NCI-H1048 (cell line): ENCODE measurements around the gene TSPYL4.

Experiments used
- DNase-seq: peaks from one replicate; lab custom pipeline; 2025; lab: John Stamatoyannopoulos, UW

The TSPYL4 gene

DNA sequence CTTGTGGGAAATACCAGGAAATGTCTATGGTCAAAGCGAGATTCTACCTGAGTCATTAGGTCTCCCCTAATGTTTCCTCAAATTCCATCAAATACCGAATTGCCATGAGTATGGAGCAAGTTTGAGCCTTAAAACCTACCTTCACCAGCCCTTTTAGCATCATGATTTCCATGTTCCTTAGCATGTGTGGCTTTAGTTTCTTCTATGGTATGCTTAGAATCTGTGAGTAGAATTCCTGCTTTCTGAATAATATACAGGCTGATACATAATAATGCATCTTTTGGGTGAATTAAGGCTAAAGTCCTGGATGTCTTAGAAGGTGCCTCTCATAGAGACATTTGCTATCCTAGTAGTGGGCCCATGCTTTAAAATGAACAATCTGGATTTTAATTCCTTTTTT lies 32.0 kb downstream of the TSPYL4 start:
- no peak for DNase-seq

DNA sequence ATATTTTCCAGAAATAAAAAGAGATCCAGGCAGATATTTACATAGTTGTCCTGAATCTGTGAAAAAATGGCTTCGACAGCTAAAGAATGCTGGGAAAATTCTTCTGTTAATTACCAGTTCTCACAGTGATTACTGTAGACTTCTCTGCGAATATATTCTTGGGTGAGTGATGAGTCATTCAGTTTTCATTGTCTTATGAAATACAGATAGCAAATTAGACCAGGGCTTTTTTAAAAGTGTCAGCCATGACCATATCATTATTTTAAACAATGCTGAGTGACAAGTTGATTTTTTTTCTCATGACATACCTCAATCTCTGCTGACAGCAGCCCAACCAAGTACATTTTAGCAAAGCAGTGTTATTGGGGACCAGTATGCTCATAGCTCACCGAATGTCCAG lies 32.8 kb downstream of the TSPYL4 start:
- DNase-seq: no peak

DNA sequence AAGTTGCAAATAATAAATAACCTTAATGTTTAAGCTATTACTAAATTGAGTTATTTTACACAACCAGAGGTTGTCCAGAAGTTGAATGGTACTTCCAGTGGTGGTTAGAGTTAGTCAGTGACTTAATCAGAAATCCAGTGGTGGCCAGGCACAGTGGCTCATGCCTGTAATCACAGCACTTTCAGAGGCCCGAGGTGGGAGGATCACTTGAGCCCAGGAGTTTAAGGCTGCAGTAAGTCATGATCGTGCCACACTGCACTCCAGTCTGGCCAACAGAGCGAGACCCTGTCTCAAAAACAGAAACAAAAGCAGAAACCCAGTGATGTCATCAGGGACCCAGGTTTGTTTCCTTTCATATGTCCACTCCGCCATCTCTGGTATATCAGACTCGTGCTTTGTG lies 35.0 kb downstream of the TSPYL4 start:
- no peak for DNase-seq

DNA sequence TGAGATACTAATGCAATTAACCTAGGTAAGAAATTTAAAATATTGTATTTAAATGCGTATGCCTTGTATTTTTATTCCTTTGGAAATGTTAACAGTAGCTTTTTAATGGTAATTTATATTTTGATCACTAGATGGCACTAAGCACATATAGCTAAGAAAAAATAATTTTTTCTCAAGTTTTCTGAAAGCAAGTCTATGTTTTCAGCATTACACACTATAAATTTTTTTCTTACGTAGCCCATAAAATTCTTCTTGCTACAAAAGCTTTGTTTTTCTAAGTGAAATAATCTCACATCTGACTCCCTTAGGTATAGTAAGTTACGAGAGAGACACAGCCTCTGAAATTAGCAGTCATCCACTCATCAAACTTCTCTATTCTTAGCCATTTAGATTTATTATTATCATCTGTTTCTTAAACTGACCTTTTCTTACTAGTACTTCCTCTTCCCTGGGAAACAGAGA lies 35.7 kb downstream of the TSPYL4 start:
- no peak for DNase-seq

- DNase-seq: no peak
Observed at GRCh38 chr6:116217069-116217468, 36.8 kb downstream of the TSPYL4 start.

DNA sequence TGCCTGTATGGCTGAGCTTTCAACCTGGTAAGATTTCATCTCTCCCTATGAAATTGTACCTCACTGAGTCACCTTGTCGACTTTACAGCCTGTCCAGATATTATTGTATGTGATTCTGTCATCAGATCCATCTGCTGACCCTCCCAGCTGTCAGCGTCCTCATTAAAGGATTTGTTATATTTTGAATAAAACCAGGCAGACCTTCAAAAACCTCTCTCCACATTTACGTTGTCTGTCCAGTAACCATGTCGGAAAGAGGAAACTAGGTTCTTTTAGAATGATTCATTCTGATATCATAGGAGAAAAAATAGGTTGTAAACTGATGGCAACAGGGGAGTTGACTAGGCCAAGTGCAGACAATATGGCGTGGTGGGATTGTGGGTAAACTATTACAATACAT lies 38.5 kb downstream of the TSPYL4 start:
- no peak for DNase-seq

DNA sequence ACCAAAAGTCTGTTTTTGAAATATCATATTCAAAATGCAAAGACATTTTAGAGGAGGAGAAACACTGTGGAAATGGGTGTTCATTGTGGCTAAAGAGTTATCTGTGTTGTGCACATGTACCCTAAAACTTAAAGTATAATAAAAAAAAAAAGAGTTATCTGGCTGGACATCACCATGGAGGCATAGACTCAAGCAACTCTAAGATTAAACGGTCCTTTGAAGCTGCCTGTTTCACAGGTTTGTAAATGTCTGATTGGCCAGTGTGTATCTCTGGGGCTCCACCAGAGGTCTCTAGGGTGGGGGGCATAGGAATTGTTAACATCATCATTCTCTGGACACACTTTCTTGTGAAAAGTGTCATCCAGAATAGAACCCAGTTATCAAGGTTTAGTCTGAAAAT lies 39.2 kb downstream of the TSPYL4 start:
- no peak for DNase-seq

DNA sequence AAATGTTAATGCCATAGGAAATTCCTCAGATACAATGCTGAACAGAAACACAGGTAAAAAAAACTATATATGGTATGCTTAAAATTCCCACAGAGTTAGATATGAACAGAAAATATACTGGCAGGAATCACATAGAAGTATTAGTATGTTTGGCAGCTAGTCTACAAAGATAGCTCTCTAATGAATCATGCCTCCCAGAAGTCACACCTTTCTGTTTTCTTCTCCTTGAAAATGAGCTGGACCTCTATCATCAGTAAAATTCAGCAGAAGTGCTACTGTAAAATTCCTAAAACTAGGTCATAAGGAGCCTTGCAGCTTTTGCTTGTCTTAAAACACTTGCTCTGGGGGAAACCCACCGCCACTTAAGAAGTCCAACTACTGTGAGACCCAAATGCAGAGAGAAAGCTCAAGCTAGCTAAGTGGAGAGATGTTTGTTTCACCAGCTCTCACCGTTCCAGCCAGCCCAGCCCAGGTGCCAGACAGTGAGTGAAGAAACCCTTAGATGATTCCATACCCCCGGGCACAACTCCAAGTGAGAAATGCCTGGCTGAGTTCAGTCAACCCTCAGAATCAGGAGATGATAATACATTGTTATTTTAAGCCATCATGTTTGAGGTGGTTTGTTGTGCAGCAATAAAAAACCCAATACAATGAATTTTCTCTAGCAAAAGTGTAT lies 43.0 kb downstream of the TSPYL4 start:
- DNase-seq: no peak

DNA sequence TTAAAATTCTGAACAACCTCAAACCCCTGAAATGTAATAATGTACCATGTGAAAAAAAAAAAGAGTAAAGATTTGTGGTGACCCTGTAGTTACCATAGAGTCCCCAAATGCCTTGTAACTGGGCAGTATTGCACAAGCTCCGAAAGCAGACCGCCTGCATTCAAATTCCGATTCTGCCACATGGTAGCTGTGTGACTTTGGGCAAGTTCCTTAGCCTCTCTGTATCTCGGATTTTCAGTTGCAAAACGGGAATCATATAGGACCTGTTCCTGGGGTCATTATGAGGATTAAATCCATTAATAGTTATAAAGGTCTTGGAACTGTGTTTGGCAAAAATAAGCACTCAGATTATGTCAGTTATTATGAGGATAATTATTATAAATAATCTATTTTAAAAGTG lies 43.6 kb downstream of the TSPYL4 start:
- DNase-seq: no peak

DNA sequence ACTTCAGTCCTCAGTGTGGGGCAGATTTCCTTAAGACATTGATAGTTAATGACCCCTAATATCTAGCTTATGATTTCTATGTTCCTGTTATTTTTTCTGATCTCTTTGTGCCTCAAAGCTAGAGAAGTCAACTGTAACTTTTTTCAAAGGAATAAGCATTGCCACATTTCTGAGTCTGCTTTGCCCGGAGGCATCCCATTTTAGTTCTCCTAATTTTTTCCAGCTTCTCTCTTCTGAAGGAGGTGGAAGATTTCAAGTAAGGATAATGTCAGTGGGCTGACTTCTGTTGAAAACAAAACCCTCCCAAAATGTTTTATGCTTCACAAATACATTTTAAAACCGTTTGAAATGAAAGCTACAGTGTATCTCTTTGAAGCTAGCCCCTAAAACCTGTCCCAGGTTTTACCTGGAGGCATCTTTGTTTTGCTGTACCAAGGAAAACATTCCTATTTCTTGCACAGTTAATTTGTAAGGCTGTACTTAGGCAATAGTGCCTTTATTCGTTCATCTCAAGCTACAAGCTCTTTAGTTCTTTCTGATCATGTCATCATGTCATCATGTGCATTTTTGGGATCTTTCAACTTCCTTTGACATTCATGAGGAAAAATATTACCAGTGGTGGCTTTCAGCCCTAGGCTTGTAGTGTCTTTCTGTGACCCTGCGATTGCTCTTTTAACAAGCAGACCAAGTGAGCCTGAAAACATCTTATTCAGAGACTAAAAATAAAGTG lies 45.7 kb downstream of the TSPYL4 start:
- DNase-seq: no peak

GRCh38 chr6:116206231-116206903 lies 47.5 kb downstream of the TSPYL4 start:
- no peak for DNase-seq

GRCh38 chr6:116205281-116205680 lies 48.6 kb downstream of the TSPYL4 start:
- DNase-seq: no peak

DNA sequence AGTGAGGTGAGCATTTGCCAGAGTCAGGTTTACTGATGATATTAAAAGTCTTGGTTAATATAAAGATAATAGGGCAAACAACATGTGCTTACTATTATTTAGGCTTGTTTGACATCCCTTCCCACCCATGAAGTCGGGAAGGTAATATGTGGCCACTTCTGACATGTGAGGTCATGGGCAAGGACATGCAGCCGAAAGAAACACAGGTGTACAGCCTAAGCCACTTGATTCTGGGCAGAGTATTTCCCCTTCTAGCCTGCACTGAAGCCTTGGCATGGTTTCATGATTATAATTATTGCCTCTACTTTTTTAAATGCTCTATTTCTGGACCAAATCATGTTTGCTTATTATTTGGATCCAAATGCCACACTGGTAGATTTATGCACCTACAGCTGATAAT lies 52.3 kb downstream of the TSPYL4 start:
- no peak for DNase-seq

GRCh38 chr6:116200619-116201249 lies 53.1 kb downstream of the TSPYL4 start:
- DNase-seq: no peak
